ENCODE data around the gene ABCA12.

ABCA12 gene

DNA sequence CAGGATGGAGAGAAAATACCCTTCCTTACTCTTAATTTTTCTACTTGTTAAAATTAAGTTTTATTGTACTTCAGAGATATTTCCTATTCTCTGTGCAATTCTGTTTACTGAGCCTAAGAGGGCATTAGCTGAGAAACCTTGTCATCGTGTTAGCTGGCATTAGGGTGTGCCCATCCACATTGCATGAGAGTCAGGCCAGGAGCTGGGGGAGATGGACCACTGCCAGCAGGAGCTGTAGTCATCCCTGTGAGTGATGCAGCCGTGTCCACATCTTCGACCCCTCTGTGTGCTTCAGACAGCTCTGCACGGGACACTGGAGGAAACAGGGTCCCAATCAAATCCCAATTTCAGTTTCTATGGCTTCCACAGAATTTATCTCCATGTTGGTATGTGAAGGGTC is 34.2 kb downstream of the ABCA12 start:
- no peak for TF ChIP-seq CTCF (IDR thresholded peaks at IDR 0.05; ENCODE audit: extremely low read depth, insufficient read depth, missing control alignments)
- in situ Hi-C loops (cut with MboI; ENCODE audit: low pct_unique_long_range_greater_than_20kb, low sequenced_read_pairs, unreplicated experiment) = no loop called here
- DNase-seq (ENCODE audit: low spot score) = no peak

- TF ChIP-seq CTCF (IDR thresholded peaks at IDR 0.05; ENCODE audit: extremely low read depth, insufficient read depth, missing control alignments) = no peak
- in situ Hi-C loops (cut with MboI; ENCODE audit: low pct_unique_long_range_greater_than_20kb, low sequenced_read_pairs, unreplicated experiment) = no loop called here
- DNase-seq (ENCODE audit: low spot score) = no peak
These were observed 39.6 kb downstream of the ABCA12 start for GRCh38 chr2:215098875-215099274.

DNA sequence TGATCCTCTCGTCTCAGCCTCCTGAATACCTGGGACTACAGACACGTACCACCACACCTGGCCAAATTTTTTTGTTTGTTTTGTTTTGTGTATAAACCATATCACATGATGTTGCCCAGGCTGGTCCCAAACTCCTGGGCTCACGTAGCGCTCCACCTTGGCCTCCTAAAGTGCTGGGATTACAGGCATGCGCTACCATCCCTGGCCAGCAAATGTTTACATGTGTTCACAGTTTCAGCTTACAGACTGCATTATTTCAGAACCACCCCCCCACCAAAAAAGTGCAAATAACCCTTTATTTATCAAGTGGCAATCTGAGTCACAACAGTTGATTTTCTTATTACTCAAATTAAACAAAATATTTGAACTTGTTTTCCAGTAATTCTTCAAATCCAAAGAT is 54.3 kb downstream of the ABCA12 start:
- no peak for DNase-seq (ENCODE audit: low spot score)
- no peak for TF ChIP-seq CTCF (IDR thresholded peaks at IDR 0.05; ENCODE audit: extremely low read depth, insufficient read depth, missing control alignments)
- in situ Hi-C loops (cut with MboI; ENCODE audit: low pct_unique_long_range_greater_than_20kb, low sequenced_read_pairs, unreplicated experiment) = no loop called here

DNA sequence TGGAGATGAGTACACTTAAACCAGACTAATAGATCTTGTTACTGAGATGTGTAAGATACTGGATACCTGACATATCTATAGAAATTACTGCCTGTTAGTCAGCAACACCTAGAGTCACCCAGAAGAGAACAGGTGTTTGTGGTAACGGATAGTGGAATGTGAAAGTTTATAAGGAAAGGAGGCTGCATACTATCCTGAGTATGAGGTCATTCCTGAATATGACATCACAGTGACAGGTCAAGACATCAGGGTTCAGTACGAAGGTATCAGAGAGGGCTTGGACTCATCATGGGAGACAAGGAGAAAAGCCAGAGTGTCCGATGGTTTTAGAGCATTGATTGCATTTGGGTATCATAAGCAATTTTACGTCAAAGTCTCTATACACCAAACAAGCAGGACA is 55.3 kb downstream of the ABCA12 start:
- no peak for TF ChIP-seq CTCF (IDR thresholded peaks at IDR 0.05; ENCODE audit: extremely low read depth, insufficient read depth, missing control alignments)
- no peak for DNase-seq (ENCODE audit: low spot score)
- in situ Hi-C loops (cut with MboI; ENCODE audit: low pct_unique_long_range_greater_than_20kb, low sequenced_read_pairs, unreplicated experiment) = no loop called here

DNA sequence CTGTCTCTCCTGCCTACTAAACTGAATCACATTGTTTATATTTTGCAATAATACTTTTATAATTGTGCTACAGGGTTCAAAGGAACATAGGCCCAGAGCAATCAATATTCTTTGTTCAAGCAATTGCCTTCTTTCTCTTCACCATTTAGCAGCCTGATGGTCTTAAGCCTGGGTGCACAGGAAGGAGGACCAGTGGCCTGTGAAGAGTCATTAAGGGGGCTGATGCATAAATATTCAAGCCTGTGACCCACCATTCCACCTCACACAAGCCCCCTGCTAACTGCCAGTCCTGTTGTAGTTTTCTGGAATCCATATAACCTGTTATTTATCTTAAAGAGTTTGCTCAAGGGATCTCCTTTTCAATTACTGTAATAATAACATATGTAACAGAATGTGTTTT is 56.0 kb downstream of the ABCA12 start:
- TF ChIP-seq CTCF (IDR thresholded peaks at IDR 0.05; ENCODE audit: extremely low read depth, insufficient read depth, missing control alignments) = no peak
- in situ Hi-C loops (cut with MboI; ENCODE audit: low pct_unique_long_range_greater_than_20kb, low sequenced_read_pairs, unreplicated experiment) = no loop called here
- DNase-seq (ENCODE audit: low spot score) = no peak

DNA sequence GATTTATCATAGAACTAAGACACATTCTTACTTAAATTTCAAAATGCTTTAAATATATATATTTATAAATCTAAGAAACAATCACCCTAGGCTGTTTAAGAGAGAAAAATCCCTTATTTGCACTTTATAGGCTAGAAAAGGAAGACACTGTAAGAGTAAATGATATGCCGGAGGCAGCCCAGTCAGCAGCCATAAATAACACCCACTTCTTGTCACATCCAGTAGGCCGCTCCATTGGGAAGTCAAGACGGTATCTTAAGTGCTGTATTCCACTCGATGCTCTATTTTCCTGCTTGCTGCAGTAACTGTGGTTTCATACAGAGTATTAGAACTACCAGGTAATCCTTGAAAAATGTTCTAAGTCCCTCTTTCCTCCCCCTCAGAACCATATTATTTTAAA is 57.9 kb downstream of the ABCA12 start:
- in situ Hi-C loops (cut with MboI; ENCODE audit: low pct_unique_long_range_greater_than_20kb, low sequenced_read_pairs, unreplicated experiment) = no loop called here
- TF ChIP-seq CTCF (IDR thresholded peaks at IDR 0.05; ENCODE audit: extremely low read depth, insufficient read depth, missing control alignments) = no peak
- no peak for DNase-seq (ENCODE audit: low spot score)

DNA sequence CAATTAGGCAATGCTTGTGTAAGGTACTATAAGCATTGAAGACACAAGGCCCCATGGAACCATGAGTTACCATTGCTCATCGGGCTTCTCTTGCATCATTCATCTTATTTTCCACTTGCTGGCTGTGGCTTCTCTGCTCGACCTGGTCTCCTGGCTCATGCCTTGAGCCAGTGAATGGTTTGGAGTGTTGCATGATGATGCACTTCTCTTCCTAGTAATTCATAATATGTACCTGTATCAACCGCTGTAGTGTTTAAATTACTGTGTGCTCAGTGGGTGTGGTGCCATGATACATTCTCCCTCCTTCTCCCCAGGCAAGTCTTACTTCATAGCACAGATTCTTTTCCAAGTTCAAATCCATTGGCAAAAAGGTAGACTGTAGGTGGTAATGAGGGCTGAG is 66.8 kb downstream of the ABCA12 start:
- TF ChIP-seq CTCF (IDR thresholded peaks at IDR 0.05; ENCODE audit: extremely low read depth, insufficient read depth, missing control alignments) = no peak
- in situ Hi-C loops (cut with MboI; ENCODE audit: low pct_unique_long_range_greater_than_20kb, low sequenced_read_pairs, unreplicated experiment) = no loop called here
- no peak for DNase-seq (ENCODE audit: low spot score)

All from GM13977 (cell line).